GM19035 (cell line): ENCODE data around the gene GLCE.
"Not testable (repeated sequence)": the region's sequence is repeated elsewhere in the genome, so short reads cannot be mapped to it uniquely, and the experiment has no call there.

Source experiments
- ATAC-seq: cut with Tn5 transposase; IDR thresholded peaks from one replicate; pipeline ENCODE4 v1.9.1; 2021; ENCODE audit not compliant: unreplicated experiment

Gene GLCE

GRCh38 chr15:69135499-69135898 is 24.9 kb upstream of the GLCE start:
- ATAC-seq, result no peak

- no peak for ATAC-seq
These were observed 21.5 kb upstream of the GLCE start for GRCh38 chr15:69138963-69139362.

GRCh38 chr15:69140306-69140705 is 20.1 kb upstream of the GLCE start:
- ATAC-seq, result no peak

GRCh38 chr15:69141286-69141701 is 19.1 kb upstream of the GLCE start:
- ATAC-seq, result no peak

- no peak for ATAC-seq
These were observed 18.6 kb upstream of the GLCE start for GRCh38 chr15:69141833-69142232.

GRCh38 chr15:69143756-69144436 is 16.5 kb upstream of the GLCE start:
- no peak for ATAC-seq

GRCh38 chr15:69144530-69144929 is 15.9 kb upstream of the GLCE start:
- ATAC-seq, result no peak

- ATAC-seq, result no peak
These were observed 15.2 kb upstream of the GLCE start for GRCh38 chr15:69145149-69145693.

GRCh38 chr15:69145694-69146492 is 14.5 kb upstream of the GLCE start:
- no peak for ATAC-seq

GRCh38 chr15:69146724-69147435 is 13.6 kb upstream of the GLCE start:
- ATAC-seq, result no peak

- no peak for ATAC-seq
These were observed 12.0 kb upstream of the GLCE start for GRCh38 chr15:69148465-69148864.

GRCh38 chr15:69149163-69149562 is 11.3 kb upstream of the GLCE start:
- ATAC-seq, result no peak

GRCh38 chr15:69149803-69150202 is 10.6 kb upstream of the GLCE start:
- ATAC-seq, result no peak

GRCh38 chr15:69150336-69150735 is 10.1 kb upstream of the GLCE start:
- ATAC-seq, result no peak

GRCh38 chr15:69150841-69151240 is 9.6 kb upstream of the GLCE start:
- ATAC-seq, result no peak

GRCh38 chr15:69153046-69153445 is 7.4 kb upstream of the GLCE start:
- ATAC-seq, result no peak

- ATAC-seq, result not testable (repeated sequence)
These were observed 6.8 kb upstream of the GLCE start for GRCh38 chr15:69153587-69153986.

- no peak for ATAC-seq
These were observed 6.4 kb upstream of the GLCE start for GRCh38 chr15:69154078-69154477.

- no peak for ATAC-seq
These were observed 5.8 kb upstream of the GLCE start for GRCh38 chr15:69154684-69155083.

GRCh38 chr15:69156736-69157381 is 3.6 kb upstream of the GLCE start:
- no peak for ATAC-seq

- no peak for ATAC-seq
These were observed 2.1 kb upstream of the GLCE start for GRCh38 chr15:69158201-69158842.
